ENCODE measurements around the gene ZNF189.
A peak's percentile ranks its signal among the peaks of the same experiment; 100 is the strongest.

The ZNF189 gene

DNA sequence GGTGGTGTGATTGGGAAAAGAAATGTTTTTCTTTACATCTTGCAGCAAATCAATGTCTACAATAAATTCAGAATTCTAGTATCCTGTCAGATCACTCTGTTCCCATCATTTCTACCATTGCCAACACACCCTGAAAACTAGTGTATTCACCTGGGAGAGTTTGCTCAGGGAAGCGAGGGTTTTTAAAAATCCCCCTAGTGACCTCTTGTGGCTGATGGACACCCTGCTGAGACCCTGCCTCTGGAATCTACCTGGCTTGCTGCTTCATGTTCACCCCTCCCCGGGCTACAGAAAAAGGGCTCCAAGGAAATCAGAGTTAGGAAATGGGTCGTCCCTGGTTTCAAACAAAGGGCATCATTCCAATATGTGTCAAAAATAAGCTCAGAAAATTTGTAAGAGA lies 58.4 kb downstream of the ZNF189 start:
- DNase-seq (ENCODE audit: low read depth), result no peak
- no peak overlapping the region for H3K4me3 ChIP-seq (ENCODE audit: low read length)
- no peak for TF ChIP-seq CTCF (conservative IDR thresholded peaks at IDR 0.05; ENCODE audit: low read length)

GRCh38 chr9:101458963-101459631 lies 60.4 kb downstream of the ZNF189 start:
- TF ChIP-seq CTCF (conservative IDR thresholded peaks at IDR 0.05; ENCODE audit: low read length), result peak; percentile 97

More at GRCh38 chr9:101458963-101459631, 60.4 kb downstream of the ZNF189 start:
- no peak overlapping the region for H3K4me3 ChIP-seq (ENCODE audit: low read length)
- peak; percentile 78 for DNase-seq (ENCODE audit: low read depth)

Data from AG10803 (cell line).